Inflammatory macrophage (primary cell): Measurements from ENCODE around the gene TPM1.
"Not testable (repeated sequence)": the region's sequence is repeated elsewhere in the genome, so short reads cannot be mapped to it uniquely, and the experiment has no call there.

Source experiments
- DNase-seq, 2 donors: peaks; one replicate each; pipeline ENCODE4 v3.0.0-alpha.2; 2020 to 2022

The TPM1 gene

GRCh38 chr15:63075984-63076713, 33.6 kb downstream of the TPM1 start:
- DNase-seq, result no peak

GRCh38 chr15:63076714-63077046, 34.1 kb downstream of the TPM1 start:
- no peak for DNase-seq

GRCh38 chr15:63077952-63078351, 35.4 kb downstream of the TPM1 start:
- no peak for DNase-seq

GRCh38 chr15:63079947-63080626, 37.5 kb downstream of the TPM1 start:
- no peak for DNase-seq

DNA sequence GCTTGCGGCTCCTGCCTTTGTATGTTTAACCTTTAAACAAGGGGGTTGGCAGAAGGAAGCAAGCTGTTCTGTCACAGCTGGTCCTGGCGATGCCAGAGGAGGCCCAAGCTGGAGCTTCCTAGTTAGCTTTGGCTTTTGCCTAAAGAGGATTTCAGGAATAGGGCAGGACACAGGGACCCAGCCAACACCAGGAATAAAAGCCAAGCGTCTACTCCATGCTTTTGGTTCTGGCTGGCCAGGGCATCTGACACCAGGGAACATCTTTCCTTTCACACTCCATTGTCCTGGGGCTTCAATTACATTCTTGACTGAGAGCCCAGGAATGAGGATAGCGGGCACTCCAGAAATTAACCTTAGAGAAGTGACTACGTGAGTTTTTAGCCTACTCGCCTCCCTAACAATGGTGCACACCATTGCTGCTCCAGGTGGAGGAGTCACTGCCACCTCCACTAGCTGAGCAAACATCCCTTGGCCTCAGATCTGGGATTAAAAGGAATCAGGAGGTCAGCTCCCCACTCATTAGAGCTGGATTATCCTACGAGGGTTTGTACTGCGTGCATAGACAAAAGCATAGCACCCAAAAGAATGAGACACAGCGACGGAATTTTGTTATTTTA, 38.2 kb downstream of the TPM1 start:
- DNase-seq, result no peak

DNA sequence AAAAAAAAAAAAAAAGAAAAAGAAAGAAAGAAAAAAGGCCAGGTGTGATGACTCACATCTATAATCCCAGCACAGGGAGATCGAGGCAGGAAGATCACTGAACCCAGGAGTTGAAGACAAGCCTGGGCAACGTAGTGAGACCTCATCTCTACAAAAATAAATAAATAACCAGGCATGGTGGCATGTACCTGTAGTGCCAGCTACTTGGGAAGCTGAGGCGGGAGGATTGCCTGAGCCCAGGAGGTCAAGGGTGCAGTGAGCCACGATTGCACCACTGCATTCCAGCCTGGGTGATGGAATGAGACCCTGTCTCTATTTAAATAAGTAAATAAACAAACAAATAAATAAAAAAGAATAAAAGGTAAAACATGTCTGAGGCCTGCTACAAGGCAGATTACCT, 39.8 kb downstream of the TPM1 start:
- no peak for DNase-seq

DNA sequence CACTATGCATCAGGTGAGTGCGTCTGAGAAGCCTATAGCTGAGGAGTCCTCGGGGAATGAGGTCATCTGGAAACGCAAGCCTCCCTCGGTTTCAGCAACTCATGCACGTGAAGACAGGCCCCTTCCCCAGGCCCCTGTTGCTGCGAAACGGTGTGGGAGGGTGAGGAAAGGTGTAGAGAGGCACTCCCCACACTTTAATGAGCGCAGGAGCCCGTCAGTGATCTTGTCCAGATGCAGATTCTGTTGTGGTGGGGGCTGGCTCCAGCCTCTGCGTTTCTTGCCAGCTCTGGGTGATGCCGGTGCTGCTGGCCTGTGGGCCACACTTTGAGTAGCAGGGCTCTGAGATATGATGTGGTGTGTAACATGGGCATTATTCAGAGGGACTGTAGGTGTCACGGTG, 40.5 kb downstream of the TPM1 start:
- DNase-seq, result no peak

- DNase-seq, result no peak
Measured at GRCh38 chr15:63083541-63083940, 41.0 kb downstream of the TPM1 start.

DNA sequence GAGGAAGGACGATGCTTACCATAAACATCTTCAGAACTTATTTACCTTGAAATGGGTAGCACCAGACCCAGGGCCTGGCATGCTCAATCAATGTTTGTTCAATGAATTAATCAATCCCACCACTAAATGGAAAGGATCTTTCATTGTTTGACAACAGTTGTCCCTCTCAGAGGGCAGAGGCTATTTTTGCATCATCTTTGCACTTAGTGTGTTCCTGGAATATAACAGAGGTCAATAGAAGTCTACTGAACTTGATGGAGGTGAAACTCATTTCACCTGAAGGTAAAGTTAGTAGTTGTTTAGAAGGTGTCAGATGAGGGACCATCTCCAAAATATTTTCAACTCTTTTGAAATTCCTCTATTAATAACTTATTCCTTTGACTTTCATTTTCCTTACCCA, 42.3 kb downstream of the TPM1 start:
- no peak for DNase-seq

GRCh38 chr15:63085289-63085688, 42.7 kb downstream of the TPM1 start:
- no peak for DNase-seq

DNA sequence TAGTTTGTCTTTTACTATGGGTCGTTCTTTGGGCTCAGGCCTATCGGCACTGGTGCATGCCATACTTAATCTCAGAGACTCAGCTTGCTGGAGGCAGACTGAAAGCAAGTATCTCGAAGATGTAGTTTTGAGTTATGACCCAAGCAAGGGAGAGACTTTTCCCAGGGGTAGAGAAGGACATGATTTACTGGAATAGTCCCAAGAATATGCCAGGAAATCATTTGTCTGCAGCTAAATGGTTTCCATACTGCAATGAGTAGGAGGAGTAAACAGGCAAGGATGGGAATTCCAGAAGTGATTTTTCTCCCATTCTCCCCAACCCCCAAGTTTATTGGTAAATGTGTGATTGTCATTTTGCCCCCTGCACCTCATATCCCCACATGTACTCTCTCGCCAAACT, 43.7 kb downstream of the TPM1 start:
- DNase-seq, result no peak

DNA sequence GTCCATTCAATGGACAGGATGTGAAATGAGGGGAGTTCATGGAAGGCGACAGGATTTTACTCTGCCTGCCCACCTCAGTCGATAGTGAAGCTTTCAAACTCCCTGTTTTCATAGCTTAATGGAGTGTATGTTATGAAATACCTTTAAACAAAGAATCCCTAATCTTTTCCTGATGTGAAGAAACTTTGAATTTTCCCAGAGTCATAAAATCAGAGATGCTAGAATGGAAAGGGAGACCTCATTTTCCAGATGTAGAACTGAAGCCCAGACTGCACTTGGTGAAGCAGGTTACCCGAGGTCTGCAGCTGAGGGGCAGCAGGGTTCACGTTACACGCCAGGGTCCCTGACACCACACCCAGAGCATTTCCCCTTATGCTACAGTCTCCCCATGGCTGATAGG, 44.4 kb downstream of the TPM1 start:
- no peak for DNase-seq

- no peak for DNase-seq
Measured at GRCh38 chr15:63088533-63089245, 46.1 kb downstream of the TPM1 start.

GRCh38 chr15:63089260-63090043, 46.9 kb downstream of the TPM1 start:
- no peak for DNase-seq

- DNase-seq, result no peak
Measured at GRCh38 chr15:63090472-63090871, 47.9 kb downstream of the TPM1 start.

- no peak for DNase-seq
Measured at GRCh38 chr15:63090887-63091286, 48.3 kb downstream of the TPM1 start.

GRCh38 chr15:63091679-63092446, 49.3 kb downstream of the TPM1 start:
- no peak for DNase-seq

DNA sequence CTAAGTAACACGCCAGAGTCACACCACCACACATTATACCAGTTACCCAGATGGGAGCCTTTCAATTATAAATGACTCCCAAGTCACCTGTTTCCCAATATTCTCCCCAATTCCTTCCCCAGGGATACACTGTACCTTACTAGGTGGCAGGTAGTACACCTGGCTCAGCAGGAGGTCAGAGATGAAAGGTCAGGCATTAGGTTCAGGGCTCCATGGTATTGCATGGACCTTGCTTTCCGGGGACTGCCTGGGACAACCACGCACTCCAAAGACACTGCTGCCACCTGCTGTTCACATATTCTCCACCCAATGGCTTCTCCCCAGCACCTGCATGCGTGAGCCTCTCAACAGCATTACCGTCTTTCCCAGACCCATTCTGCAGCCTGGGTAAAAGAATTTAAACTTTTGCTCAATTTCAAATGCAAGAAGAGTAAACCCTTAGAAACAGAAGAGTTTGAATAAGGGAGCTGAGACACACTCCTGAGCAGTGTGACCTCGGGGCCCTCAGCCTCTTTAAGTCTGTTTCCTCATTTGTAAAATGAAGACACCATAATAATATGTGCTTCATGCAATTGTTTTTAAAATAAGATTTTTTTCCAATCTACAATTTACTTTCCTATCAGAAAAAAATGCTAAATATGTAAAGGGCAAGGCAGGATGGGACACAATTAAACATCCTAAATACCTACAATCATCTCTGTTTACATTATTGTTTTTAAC, 51.1 kb downstream of the TPM1 start:
- DNase-seq, result peak; percentile 69 to 74

- no peak for DNase-seq
Measured at GRCh38 chr15:63094495-63094931, 52.0 kb downstream of the TPM1 start.

DNA sequence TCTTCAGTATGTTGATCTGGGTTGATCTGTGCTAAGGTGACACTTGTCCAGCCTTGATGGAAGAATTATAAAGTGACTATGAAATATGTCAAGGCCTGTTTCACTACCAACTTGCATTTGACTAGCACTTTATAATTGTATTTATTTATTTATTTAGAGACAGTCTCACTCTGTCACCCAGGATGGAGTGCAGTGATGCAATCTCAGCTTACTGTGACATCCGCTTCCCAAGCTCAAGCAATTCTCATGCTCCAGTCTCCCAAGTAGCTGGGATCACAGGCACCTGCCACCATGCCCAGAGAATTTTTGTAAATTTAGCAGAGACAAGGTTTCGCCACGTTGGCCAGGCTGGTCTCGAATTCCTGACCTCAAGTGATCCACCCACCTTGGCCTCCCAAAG, 53.6 kb downstream of the TPM1 start:
- DNase-seq, result no peak

DNA sequence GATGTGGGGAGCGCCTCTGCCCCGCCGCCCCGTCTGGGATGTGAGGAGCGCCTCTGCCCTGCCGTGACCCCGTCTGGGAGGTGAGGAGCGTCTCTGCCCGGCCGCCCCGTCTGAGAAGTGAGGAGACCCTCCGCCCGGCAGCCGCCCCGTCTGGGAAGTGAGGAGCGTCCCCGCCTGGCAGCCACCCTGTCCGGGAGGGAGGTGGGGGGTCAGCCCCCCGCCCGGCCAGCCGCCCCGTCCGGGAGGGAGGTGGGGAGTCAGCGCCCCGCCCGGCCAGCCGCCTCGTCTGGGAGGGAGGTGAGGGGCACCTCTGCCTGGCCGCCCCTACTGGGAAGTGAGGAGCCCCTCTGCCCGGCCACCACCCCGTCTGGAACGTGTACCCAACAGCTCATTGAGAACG, 56.4 kb downstream of the TPM1 start:
- DNase-seq, result not testable (repeated sequence)
